Gastrocnemius medialis (tissue), 4 donors: ENCODE measurements around the gene KCNIP4. TPM values are rescaled to one million over a fixed set of nuclear protein-coding genes. Genes with fewer than 3 reads are reported as not detected.

Experiments
- ATAC-seq, 2 donors: fragments of 150-250 bp; one replicate each; pipeline ENCODE4 v1.9.1; 2016
- DNase-seq, 2 donors: peaks; one replicate each; pipeline ENCODE4 v3.0.0-alpha.2; 2019
- H3K27ac ChIP-seq, 4 donors: fragments of 200-600 bp; sonication (generic); 1 replicate in 1 of 4; 2 replicates in 3 of 4; pipeline ENCODE4 v1.5.1; 2016 to 2018; ENCODE audit warnings: mild to moderate bottlenecking in 2 of 4, moderate library complexity in 1 of 4
- H3K27me3 ChIP-seq, 3 donors: fragments of 200-600 bp; sonication (generic) in 2 of 3; 1 replicate in 1 of 3; 2 replicates in 2 of 3; pipeline versions ENCODE4 v1.5.1 to v1.6.0; 2016 to 2019; ENCODE audit warnings: mild to moderate bottlenecking in 1 of 3, moderate library complexity in 1 of 3
- H3K36me3 ChIP-seq, 2 donors: fragments of 200-600 bp; sonication (generic) in 1 of 2; one replicate each; pipeline ENCODE4 v1.5.1; 2017 to 2018
- H3K4me1 ChIP-seq, 2 donors: fragments of 200-600 bp; sonication (generic) in 1 of 2; one replicate each; pipeline ENCODE4 v1.5.1; 2016 to 2017; ENCODE audit warnings: mild to moderate bottlenecking in 2 of 2
- H3K4me3 ChIP-seq, 4 donors: fragments of 200-600 bp; sonication (generic) in 3 of 4; 1 replicate in 1 of 4; 2 replicates in 3 of 4; pipeline ENCODE4 v1.5.1; 2016 to 2019; ENCODE audit warnings: mild to moderate bottlenecking in 2 of 4
- H3K9me3 ChIP-seq, 3 donors: fragments of 200-600 bp; sonication (generic) in 2 of 3; 1 replicate in 1 of 3; 2 replicates in 2 of 3; pipeline ENCODE4 v1.5.1; 2016 to 2019
- POLR2A ChIP-seq, 2 donors: fragments of 450-650 bp; IDR thresholded peaks; one replicate each; pipeline ENCODE4 v1.6.1; 2017; ENCODE audit warnings: antibody characterized with exemption in 2 of 2, mild to moderate bottlenecking in 2 of 2, moderate library complexity in 2 of 2
- in situ Hi-C, 4 donors: fragments of 200-750 bp; cut with MboI; loops; one replicate each; pipeline versions ENCODE4 v1.15.0 to v1.8.0; 2017; ENCODE audit warnings: low sequenced_read_pairs in 4 of 4
- intact Hi-C: fragments of 100-400 bp; cut with DNase I; formaldehyde crosslinking; loops from one replicate; pipeline ENCODE4 v1.15.1; 2023; ENCODE audit warnings: low total_unique reads
- total RNA-seq, 4 donors: library from RNA; depleted of rRNA; stranded (reverse); fragments of >200 nt; gene quantifications; one replicate each; pipeline versions ENCODE4 v1.1.0 to v1.2.3, GENCODE V29; 2016
- TF ChIP-seq, protein P1 (sequence below), 5 experiments: fragments of 450-650 bp in 3 of 5; fragments of 200-600 bp in 2 of 5; sonication (generic) in 2 of 5; IDR thresholded peaks in 4 of 5; conservative IDR thresholded peaks in 1 of 5; 1 replicate in 4 of 5; 2 replicates in 1 of 5; pipeline ENCODE4 v1.5.1; 2016 to 2019; ENCODE audit warnings: antibody characterized with exemption in 5 of 5, mild to moderate bottlenecking in 3 of 5, moderate library complexity in 3 of 5

Gene KCNIP4
- total RNA-seq, 4 donors from 2014 or later, result not detected

DNA sequence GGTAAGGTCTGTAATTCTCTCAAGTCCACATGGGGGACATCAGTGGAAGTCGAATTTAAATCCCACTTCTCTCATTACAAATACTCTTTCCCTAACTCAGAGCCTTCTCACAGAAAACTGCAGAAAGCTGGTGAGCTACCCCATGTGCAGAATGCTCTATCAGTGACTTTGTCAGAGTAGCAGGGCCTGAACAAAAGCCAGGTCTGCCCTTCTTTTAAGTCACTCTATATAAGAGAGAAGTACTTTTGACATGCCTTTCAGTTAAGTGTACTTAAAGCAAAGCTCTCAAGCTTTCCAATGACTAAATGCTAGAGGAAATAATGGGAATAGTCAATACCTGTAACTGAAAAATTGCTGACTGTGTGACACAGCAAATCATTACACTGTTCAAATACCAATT is 323.1 kb downstream of the KCNIP4 start:
- DNase-seq (no peak), ATAC-seq (no peak)
- intact Hi-C loops, result no loop called here
- no peak overlapping the region for H3K27ac ChIP-seq
- no peaks in the 10 kb centered on the region for H3K9me3 ChIP-seq
- H3K27me3 ChIP-seq, result no peaks in the 10 kb centered on the region
- TF ChIP-seq POLR2A (IDR thresholded peaks at IDR 0.05), result no peak
- TF ChIP-seq, protein P1, sequence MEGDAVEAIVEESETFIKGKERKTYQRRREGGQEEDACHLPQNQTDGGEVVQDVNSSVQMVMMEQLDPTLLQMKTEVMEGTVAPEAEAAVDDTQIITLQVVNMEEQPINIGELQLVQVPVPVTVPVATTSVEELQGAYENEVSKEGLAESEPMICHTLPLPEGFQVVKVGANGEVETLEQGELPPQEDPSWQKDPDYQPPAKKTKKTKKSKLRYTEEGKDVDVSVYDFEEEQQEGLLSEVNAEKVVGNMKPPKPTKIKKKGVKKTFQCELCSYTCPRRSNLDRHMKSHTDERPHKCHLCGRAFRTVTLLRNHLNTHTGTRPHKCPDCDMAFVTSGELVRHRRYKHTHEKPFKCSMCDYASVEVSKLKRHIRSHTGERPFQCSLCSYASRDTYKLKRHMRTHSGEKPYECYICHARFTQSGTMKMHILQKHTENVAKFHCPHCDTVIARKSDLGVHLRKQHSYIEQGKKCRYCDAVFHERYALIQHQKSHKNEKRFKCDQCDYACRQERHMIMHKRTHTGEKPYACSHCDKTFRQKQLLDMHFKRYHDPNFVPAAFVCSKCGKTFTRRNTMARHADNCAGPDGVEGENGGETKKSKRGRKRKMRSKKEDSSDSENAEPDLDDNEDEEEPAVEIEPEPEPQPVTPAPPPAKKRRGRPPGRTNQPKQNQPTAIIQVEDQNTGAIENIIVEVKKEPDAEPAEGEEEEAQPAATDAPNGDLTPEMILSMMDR (IDR thresholded peaks at IDR 0.05 in 4 of 5, conservative IDR thresholded peaks at IDR 0.05 in 1 of 5), result no peak
- in situ Hi-C loops, result no loop called here
- no peaks in the 10 kb centered on the region for H3K36me3 ChIP-seq
- H3K4me3 ChIP-seq, result no peak overlapping the region
- H3K4me1 ChIP-seq, result no peaks in the 10 kb centered on the region

DNA sequence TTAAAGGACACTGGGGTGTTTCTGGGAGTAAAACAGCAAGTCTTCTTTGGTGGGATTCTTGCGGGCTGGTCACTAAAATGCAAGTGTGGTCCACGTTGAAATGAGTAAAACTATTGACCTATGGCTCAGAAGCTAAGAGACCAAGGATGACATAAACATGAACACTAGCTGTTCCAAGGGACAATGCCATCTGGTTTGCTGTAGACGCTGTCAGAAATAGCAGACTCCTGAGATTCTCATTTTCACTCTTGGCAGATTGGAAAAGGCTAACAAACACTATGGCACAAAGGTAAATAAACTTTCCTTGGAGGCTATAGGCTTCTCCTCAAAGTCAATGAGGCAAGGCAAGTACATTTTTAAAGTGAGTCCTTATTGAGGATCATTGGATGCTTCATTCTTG is 343.6 kb downstream of the KCNIP4 start:
- Histone ChIP-seq H3K4me1 (no peaks in the 10 kb centered on the region), H3K27me3 (no peaks in the 10 kb centered on the region), H3K4me3 (no peak overlapping the region), H3K27ac (no peak overlapping the region), H3K9me3 (no peaks in the 10 kb centered on the region), H3K36me3 (no peaks in the 10 kb centered on the region)
- in situ Hi-C loops, result no loop called here
- DNase-seq, result no peak
- no peak for ATAC-seq
- TF ChIP-seq POLR2A (IDR thresholded peaks at IDR 0.05), result no peak
- TF ChIP-seq, protein P1 (IDR thresholded peaks at IDR 0.05 in 4 of 5, conservative IDR thresholded peaks at IDR 0.05 in 1 of 5), result no peak
- intact Hi-C loops, result no loop called here

DNA sequence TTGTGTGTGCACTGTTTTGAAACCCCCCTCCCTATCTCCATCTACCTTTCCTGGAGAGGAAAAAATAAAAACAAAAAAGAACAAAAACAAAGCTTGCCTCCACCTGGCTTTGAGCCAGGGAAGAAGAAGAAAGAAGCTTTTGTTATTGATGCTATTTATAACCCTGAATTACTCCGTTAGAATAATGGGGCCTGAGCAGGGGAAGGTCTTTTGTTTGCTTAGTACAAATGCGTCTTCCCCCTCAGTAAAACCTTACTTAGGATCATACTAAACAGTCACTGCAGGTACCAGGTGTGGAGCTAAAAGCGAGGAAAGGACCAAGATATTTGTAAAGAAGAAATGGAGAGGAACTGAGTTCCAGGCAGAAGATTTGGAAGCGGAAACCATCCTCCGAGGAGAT is 352.1 kb downstream of the KCNIP4 start:
- Histone ChIP-seq H3K4me3 (no peak overlapping the region), H3K9me3 (no peaks in the 10 kb centered on the region), H3K36me3 (no peaks in the 10 kb centered on the region), H3K4me1 (no peaks in the 10 kb centered on the region), H3K27me3 (no peaks in the 10 kb centered on the region), H3K27ac (no peak overlapping the region)
- no peak for TF ChIP-seq POLR2A (IDR thresholded peaks at IDR 0.05)
- TF ChIP-seq, protein P1 (IDR thresholded peaks at IDR 0.05 in 4 of 5, conservative IDR thresholded peaks at IDR 0.05 in 1 of 5), result no peak
- intact Hi-C loops, result no loop called here
- ATAC-seq, result no peak
- no peak for DNase-seq
- in situ Hi-C loops, result no loop called here

DNA sequence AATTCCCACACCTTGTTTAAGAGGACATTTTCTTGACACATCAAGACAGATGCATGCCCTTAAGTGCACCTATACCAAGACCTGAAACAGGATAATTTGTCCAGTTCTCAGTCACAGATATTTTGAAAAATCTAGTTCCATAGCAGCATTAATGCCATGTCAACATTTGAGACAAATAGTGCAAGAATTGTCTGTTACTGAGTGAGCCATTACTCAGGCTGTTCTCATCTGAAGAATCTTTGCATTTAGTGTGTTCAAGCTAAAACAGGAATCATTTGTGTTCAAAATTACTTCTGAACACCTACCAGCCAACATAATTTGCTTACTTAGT is 354.9 kb downstream of the KCNIP4 start:
- Histone ChIP-seq H3K27ac (no peak overlapping the region), H3K4me1 (no peaks in the 10 kb centered on the region), H3K36me3 (no peaks in the 10 kb centered on the region), H3K9me3 (no peaks in the 10 kb centered on the region), H3K27me3 (no peaks in the 10 kb centered on the region), H3K4me3 (no peak overlapping the region)
- TF ChIP-seq POLR2A (IDR thresholded peaks at IDR 0.05), result no peak
- TF ChIP-seq, protein P1 (IDR thresholded peaks at IDR 0.05 in 4 of 5, conservative IDR thresholded peaks at IDR 0.05 in 1 of 5), result no peak
- no peak for DNase-seq
- in situ Hi-C loops (no loop called here), intact Hi-C loops (no loop called here)
- no peak for ATAC-seq

DNA sequence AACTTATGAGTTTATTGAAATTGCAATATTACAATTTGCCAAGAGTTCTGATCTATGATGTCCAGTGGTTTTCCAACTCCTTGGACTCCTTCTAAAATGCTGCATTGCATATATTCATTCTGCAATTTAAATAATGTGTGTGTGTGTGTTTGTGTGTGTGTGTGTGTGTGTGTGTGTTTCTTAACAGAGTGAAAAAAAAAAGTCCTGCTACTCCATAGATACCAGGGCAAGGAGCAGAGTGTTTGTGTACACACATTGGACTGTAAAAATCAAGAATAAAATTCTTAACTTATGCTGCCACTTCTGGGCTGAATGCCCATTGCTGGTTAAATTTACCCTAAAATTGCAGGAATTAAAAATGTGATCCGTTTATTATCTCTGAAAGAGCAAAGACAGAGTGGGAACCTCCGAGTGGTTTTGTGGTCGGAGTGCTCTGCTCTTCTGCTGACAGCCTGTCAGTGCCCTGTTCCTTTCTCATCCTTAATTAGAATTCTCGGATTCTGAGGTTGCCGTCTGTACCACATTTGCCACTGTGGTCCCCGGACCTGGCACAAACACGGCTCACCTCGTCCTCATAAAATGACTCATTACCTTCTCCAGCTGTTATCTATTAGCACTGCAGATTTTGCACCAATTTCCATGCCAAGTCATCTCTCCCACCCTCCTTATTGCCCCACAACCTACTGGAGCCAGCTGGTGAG is 355.5 kb downstream of the KCNIP4 start:
- Histone ChIP-seq H3K36me3 (no peaks in the 10 kb centered on the region), H3K27me3 (no peaks in the 10 kb centered on the region), H3K9me3 (no peaks in the 10 kb centered on the region), H3K4me1 (no peaks in the 10 kb centered on the region), H3K4me3 (no peak overlapping the region), H3K27ac (no peak overlapping the region)
- intact Hi-C loops, result no loop called here
- no peak for DNase-seq
- no peak for ATAC-seq
- in situ Hi-C loops, result no loop called here
- TF ChIP-seq, protein P1 (IDR thresholded peaks at IDR 0.05 in 4 of 5, conservative IDR thresholded peaks at IDR 0.05 in 1 of 5), result no peak
- TF ChIP-seq POLR2A (IDR thresholded peaks at IDR 0.05), result no peak
